DND-41 (cell line): ENCODE results near the gene AFAP1.

Source experiments
- CTCF ChIP-seq: IDR thresholded peaks from 2 replicates; pipeline ENCODE4 v1.5.1; 2012; ENCODE audit warnings: borderline replicate concordance, low read length, moderate library complexity, mild to moderate bottlenecking; ENCODE audit not compliant: poor library complexity, severe bottlenecking; ENCODE audit errors: extremely low read depth
- EZH2 ChIP-seq: IDR thresholded peaks from 3 replicates; pipeline ENCODE4 v1.6.1; 2012; ENCODE audit warnings: borderline replicate concordance, low read depth, mild to moderate bottlenecking, moderate library complexity, low read length, inconsistent platforms; ENCODE audit not compliant: severe bottlenecking

- TF ChIP-seq CTCF (no peak), EZH2 (no peak)
Measured at GRCh38 chr4:7766086-7766485, 173.6 kb downstream of the AFAP1 start.
